SK-N-SH treated with all-trans-retinoic acid at 6 μM for 48 hours (cell line): ENCODE measurements around the gene ZNF618.

Experiments
- ARNTL ChIP-seq: fragments of 450-650 bp; formaldehyde crosslinking; IDR thresholded peaks from 2 replicates; pipeline ENCODE4 v1.5.0; 2020; ENCODE audit warnings: low read depth, mild to moderate bottlenecking, moderate library complexity, borderline replicate concordance
- CSDC2 ChIP-seq: fragments of 250-450 bp; sonication (Bioruptor Pico); IDR thresholded peaks from 2 replicates; pipeline ENCODE4 v1.5.0; 2020; ENCODE audit warnings: mild to moderate bottlenecking, moderate library complexity
- PATZ1 ChIP-seq: fragments of 250-450 bp; sonication (Bioruptor Pico); IDR thresholded peaks from 2 replicates; pipeline ENCODE4 v1.8.0; 2020; ENCODE audit warnings: mild to moderate bottlenecking, moderate library complexity, borderline replicate concordance
- POU6F1 ChIP-seq: fragments of 250-450 bp; sonication (Bioruptor Pico); IDR thresholded peaks from 2 replicates; pipeline ENCODE4 v1.8.0; 2021; ENCODE audit warnings: low read depth, mild to moderate bottlenecking, moderate library complexity, borderline replicate concordance
- RARB ChIP-seq: fragments of 250-450 bp; sonication (Bioruptor Pico); IDR thresholded peaks from 2 replicates; pipeline ENCODE4 v1.8.0; 2021; ENCODE audit warnings: mild to moderate bottlenecking, moderate library complexity

- TF ChIP-seq CSDC2 (CRISPR knock-in tag) (no peak), RARB (no peak), ARNTL (CRISPR knock-in tag) (no peak), PATZ1 (no peak), POU6F1 (CRISPR knock-in tag) (no peak)
Measured at GRCh38 chr9:113894166-113894565, 18.1 kb downstream of the ZNF618 start.
